GM18858 (cell line): ENCODE measurements around the gene SLC15A3.

Experiments used
- ATAC-seq: cut with Tn5 transposase; IDR thresholded peaks from one replicate; pipeline ENCODE4 v1.9.1; 2021; ENCODE audit not compliant: unreplicated experiment

Gene SLC15A3

GRCh38 chr11:60899046-60899936 lies 52.7 kb downstream of the SLC15A3 start:
- ATAC-seq = no peak

GRCh38 chr11:60897496-60897895 lies 54.5 kb downstream of the SLC15A3 start:
- ATAC-seq = no peak

DNA sequence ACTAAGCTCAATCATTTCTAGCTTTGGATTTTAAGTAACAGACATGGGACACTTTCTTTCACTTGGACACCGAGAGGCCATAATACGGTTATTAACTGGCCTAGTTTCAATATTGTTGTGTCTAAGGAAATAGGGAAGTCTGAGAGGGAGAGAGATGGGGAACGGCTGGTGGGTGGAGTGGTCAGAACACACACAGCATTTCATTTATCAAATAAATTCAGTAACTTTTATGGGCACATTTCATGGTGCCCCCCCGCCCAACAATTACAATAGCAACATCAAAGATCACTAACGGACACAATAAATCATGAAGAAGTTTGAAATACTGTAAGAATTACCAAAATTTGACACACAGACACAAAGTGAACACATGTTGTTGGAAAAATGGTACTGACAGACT lies 56.3 kb downstream of the SLC15A3 start:
- no peak for ATAC-seq

DNA sequence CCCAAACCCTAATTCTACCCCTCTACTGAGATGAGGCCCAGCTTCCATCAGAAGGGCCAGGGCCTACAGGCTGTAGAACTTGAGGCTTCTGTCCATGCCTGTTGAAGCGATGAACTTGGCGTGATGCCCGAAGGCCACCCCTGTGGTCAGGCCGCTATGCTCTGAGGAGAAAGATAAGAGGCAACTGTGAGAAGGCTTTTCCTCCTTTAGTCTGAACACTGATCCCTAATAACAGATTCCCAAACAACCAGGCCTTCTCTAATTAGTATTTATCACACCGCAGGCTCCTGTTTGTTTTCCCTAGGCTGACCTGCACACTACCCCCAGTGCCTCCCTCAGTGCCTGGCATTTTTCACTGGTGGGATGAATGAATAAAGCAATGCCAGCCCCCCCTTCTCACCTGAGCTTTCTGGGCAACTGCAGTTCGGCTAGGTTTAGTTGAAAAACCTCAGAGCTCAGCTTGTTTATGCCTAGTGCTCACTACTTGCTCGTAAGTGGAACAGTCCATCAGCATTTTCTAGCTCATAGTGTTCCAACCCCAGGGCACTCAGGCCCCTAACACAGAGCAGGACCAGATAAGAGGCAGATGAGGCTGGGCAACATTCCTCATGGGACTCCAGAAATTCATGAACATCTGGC lies 60.8 kb downstream of the SLC15A3 start:
- ATAC-seq = no peak

DNA sequence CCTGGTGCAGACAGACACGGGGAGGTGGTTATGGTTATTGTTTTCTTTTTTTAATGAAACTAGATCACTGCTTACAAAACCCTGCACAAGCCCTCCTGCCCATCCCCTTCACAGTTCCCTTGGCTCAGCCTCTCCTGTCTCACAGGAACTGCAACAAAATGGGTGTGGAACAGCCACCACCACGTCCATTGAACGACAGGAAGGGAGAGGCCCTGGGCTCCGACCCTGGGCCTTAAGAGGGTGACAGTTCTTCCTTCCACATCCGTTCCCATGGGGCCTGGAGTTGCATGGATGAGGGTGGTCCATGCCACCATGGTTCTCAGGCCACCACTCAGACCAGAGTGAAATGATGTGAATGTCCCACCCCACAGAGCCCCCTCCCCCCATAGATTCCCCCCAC lies 61.3 kb downstream of the SLC15A3 start:
- ATAC-seq = no peak

GRCh38 chr11:60889869-60890311 lies 62.1 kb downstream of the SLC15A3 start:
- ATAC-seq = no peak

GRCh38 chr11:60887556-60887955 lies 64.4 kb downstream of the SLC15A3 start:
- no peak for ATAC-seq
